Mammary epithelial cell (primary cell): Measurements from ENCODE around the gene ELMO1.

Experiments used
- EZH2 ChIP-seq: IDR thresholded peaks from 2 replicates; pipeline ENCODE4 v1.6.1; 2012; ENCODE audit warnings: low read length, inconsistent platforms, borderline replicate concordance
- TF ChIP-seq, protein P1 (sequence below), 2 donors: IDR thresholded peaks in 1 of 2; conservative IDR thresholded peaks in 1 of 2; 2 replicates each; pipeline ENCODE4 v1.5.1; 2011 to 2012; ENCODE audit warnings: inconsistent platforms in 2 of 2, low read length in 2 of 2, mild to moderate bottlenecking in 2 of 2, control low read depth in 1 of 2, low read depth in 1 of 2; ENCODE audit not compliant: insufficient read depth in 1 of 2; ENCODE audit errors: extremely low read depth in 1 of 2

GRCh38 chr7:37388811-37389210 lies 59.9 kb downstream of the ELMO1 start:
- TF ChIP-seq, protein P1, sequence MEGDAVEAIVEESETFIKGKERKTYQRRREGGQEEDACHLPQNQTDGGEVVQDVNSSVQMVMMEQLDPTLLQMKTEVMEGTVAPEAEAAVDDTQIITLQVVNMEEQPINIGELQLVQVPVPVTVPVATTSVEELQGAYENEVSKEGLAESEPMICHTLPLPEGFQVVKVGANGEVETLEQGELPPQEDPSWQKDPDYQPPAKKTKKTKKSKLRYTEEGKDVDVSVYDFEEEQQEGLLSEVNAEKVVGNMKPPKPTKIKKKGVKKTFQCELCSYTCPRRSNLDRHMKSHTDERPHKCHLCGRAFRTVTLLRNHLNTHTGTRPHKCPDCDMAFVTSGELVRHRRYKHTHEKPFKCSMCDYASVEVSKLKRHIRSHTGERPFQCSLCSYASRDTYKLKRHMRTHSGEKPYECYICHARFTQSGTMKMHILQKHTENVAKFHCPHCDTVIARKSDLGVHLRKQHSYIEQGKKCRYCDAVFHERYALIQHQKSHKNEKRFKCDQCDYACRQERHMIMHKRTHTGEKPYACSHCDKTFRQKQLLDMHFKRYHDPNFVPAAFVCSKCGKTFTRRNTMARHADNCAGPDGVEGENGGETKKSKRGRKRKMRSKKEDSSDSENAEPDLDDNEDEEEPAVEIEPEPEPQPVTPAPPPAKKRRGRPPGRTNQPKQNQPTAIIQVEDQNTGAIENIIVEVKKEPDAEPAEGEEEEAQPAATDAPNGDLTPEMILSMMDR (conservative IDR thresholded peaks at IDR 0.05 in 1 of 2, IDR thresholded peaks at IDR 0.05 in 1 of 2; ENCODE audit: extremely low read depth in 1 of 2, insufficient read depth in 1 of 2, low read depth in 1 of 2, low read length in 2 of 2): no peak
- TF ChIP-seq EZH2: no peak
